Fibroblast of the aortic adventitia (primary cell): ENCODE measurements around the gene PRSS58. TPM values are rescaled to one million over a fixed set of nuclear protein-coding genes. Genes with fewer than 3 reads are reported as not detected.

Experiments used
- DNase-seq: peaks from one replicate; pipeline ENCODE4 v3.0.0-alpha.2; 2010; ENCODE audit warnings: low read depth
- H3K4me3 ChIP-seq: 2 replicates; pipeline ENCODE4 v1.5.1; 2011; ENCODE audit warnings: low read depth, mild to moderate bottlenecking, control low read depth, low read length, moderate library complexity
- small RNA-seq: library from RNA; depleted of rRNA; stranded (forward); fragments of <200 nt; gene quantifications from one replicate; pipeline ENCODE3, GENCODE V24; 2012
- total RNA-seq: library from RNA; depleted of rRNA; stranded (reverse); fragments of >200 nt; gene quantifications from 2 replicates; pipeline ENCODE4 v1.2.3, GENCODE V29; 2012; ENCODE audit warnings: low replicate concordance
- TF ChIP-seq, protein P1 (sequence below): IDR thresholded peaks from 2 replicates; pipeline ENCODE4 v1.5.1; 2011; ENCODE audit warnings: mild to moderate bottlenecking, low read length, control low read depth, inconsistent platforms; ENCODE audit not compliant: insufficient read depth

The PRSS58 gene
- total RNA-seq, 1 donor, result not detected

DNA sequence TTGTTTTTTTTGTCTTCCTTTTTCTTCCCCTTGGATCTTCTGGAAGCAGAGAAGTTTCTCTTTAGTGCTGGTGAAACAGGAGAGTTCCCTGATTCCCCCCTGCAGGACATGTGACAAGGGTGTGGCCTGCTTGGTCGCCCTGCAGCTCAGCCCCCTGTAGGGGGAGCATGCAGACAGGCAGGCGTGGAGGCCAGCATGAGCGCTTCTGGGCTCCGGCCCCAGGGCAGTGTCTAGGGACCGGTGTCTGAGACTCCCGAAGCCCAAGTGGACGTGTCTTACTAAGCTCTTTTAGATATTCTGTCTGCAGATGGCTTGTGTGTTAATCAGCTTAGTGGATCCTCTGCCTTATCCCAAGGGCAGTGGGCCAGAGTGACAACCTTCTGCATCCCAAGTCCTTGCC lies 26.1 kb downstream of the PRSS58 start:
- TF ChIP-seq, protein P1, sequence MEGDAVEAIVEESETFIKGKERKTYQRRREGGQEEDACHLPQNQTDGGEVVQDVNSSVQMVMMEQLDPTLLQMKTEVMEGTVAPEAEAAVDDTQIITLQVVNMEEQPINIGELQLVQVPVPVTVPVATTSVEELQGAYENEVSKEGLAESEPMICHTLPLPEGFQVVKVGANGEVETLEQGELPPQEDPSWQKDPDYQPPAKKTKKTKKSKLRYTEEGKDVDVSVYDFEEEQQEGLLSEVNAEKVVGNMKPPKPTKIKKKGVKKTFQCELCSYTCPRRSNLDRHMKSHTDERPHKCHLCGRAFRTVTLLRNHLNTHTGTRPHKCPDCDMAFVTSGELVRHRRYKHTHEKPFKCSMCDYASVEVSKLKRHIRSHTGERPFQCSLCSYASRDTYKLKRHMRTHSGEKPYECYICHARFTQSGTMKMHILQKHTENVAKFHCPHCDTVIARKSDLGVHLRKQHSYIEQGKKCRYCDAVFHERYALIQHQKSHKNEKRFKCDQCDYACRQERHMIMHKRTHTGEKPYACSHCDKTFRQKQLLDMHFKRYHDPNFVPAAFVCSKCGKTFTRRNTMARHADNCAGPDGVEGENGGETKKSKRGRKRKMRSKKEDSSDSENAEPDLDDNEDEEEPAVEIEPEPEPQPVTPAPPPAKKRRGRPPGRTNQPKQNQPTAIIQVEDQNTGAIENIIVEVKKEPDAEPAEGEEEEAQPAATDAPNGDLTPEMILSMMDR, result no peak
- H3K4me3 ChIP-seq, result no peak overlapping the region
- no peak for DNase-seq

DNA sequence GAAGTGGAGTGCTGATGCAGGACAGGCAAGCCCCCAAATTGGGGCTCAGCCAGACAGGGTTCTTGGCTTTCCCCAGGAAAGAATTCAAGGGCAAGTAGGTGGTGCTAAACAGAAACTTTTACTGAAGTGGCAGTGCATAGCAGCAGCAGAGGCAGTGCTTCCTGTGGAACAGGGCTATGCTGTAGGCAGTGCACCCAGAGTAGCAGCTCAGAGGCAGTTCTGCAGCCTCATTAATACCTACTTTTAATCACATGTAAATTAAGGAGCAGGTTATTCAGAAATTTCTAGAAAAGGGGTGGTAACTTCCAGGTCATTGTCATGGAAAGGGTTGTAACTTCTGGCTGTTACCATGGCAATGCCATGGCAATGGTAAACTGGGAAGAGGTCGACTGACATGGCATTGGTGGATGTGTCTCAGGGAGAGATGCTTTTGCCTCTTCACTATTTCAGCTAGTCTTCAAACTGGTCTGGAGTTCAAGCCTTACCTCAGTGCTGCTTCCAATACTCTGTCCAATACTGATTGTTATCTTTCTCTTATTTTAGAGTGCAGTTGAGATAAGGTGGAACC lies 29.2 kb downstream of the PRSS58 start:
- no peak overlapping the region for H3K4me3 ChIP-seq
- DNase-seq, result no peak
- TF ChIP-seq, protein P1, result no peak

Small RNA genes lying within 50 kb of the gene (small RNA-seq; reads per million reads assigned to genes)
- not detected for gene TRBV1

Other genes starting within 250 kb of the PRSS58 start
- gene MGAM2, start 146.3 kb downstream of the PRSS58 start, total RNA-seq, result not detected in 2 replicates